HEK293 (cell line): ENCODE measurements around the gene PRMT7.

Source experiments
- BCL11A ChIP-seq: fragments of 450-650 bp; formaldehyde crosslinking; IDR thresholded peaks from 2 replicates; pipeline ENCODE4 v1.5.1; 2016; ENCODE audit warnings: low read depth, missing biosample characterization, missing genetic modification characterization
- SETDB1 ChIP-seq: IDR thresholded peaks from one replicate; pipeline ENCODE4 v1.6.1; 2017; ENCODE audit warnings: mild to moderate bottlenecking, low read length, moderate library complexity, mixed read lengths; ENCODE audit not compliant: insufficient read length
- ZNF133 ChIP-seq: fragments of 450-650 bp; formaldehyde crosslinking; IDR thresholded peaks from 2 replicates; pipeline ENCODE4 v1.5.1; 2016; ENCODE audit warnings: missing biosample characterization, missing genetic modification characterization
- ZNF76 ChIP-seq: fragments of 450-650 bp; formaldehyde crosslinking; IDR thresholded peaks from 2 replicates; pipeline ENCODE4; 2016; ENCODE audit warnings: low read depth, missing biosample characterization, missing genetic modification characterization, borderline replicate concordance
- TF ChIP-seq, protein P1 (sequence below): fragments of 450-650 bp; formaldehyde crosslinking; IDR thresholded peaks from 2 replicates; pipeline ENCODE4 v1.5.1; 2016; ENCODE audit warnings: missing biosample characterization, missing genetic modification characterization
- TF ChIP-seq, protein P2 (sequence below): fragments of 450-650 bp; formaldehyde crosslinking; IDR thresholded peaks from 2 replicates; pipeline ENCODE4 v1.5.1; 2016; ENCODE audit warnings: missing biosample characterization, missing genetic modification characterization

DNA sequence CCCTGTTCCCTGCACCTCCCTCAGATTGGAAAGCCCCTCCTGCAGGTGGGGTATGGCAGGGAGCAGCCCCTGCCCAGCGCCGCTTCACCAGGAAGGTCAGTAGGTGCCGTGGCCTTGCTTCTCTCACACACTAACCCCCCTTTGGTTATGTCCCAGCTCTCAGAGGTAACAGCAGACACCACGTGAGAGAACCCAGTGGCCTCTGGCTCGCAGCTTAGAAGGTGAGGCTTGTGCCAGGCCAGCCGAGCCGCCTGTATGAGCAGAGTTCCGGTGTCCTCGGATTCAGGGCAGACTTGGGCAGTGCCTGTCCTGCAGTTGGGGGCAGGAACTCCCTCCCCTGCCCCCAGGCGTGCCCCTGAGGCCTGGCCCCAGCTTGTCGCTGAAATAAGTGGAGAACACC, 47.1 kb downstream of the PRMT7 start:
- TF ChIP-seq, protein P1, sequence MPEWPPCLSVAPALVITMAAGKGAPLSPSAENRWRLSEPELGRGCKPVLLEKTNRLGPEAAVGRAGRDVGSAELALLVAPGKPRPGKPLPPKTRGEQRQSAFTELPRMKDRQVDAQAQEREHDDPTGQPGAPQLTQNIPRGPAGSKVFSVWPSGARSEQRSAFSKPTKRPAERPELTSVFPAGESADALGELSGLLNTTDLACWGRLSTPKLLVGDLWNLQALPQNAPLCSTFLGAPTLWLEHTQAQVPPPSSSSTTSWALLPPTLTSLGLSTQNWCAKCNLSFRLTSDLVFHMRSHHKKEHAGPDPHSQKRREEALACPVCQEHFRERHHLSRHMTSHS (tag by site-specific recombination): no peak
- TF ChIP-seq, protein P2, sequence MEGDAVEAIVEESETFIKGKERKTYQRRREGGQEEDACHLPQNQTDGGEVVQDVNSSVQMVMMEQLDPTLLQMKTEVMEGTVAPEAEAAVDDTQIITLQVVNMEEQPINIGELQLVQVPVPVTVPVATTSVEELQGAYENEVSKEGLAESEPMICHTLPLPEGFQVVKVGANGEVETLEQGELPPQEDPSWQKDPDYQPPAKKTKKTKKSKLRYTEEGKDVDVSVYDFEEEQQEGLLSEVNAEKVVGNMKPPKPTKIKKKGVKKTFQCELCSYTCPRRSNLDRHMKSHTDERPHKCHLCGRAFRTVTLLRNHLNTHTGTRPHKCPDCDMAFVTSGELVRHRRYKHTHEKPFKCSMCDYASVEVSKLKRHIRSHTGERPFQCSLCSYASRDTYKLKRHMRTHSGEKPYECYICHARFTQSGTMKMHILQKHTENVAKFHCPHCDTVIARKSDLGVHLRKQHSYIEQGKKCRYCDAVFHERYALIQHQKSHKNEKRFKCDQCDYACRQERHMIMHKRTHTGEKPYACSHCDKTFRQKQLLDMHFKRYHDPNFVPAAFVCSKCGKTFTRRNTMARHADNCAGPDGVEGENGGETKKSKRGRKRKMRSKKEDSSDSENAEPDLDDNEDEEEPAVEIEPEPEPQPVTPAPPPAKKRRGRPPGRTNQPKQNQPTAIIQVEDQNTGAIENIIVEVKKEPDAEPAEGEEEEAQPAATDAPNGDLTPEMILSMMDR: no peak
- TF ChIP-seq SETDB1 (no peak), BCL11A (tag by site-specific recombination) (no peak), ZNF76 (tag by site-specific recombination) (no peak), ZNF133 (tag by site-specific recombination) (no peak)
